H1 (cell line): Measurements from ENCODE around the gene DHX34. TPM values are rescaled to one million over a fixed set of nuclear protein-coding genes. Genes with fewer than 3 reads are reported as not detected.

Experiments used
- CTCF ChIA-PET: fragments of 300-600 bp; sonication (Branson Sonifier 250); formaldehyde crosslinking; loops from one replicate; lab custom pipeline; 2021; ENCODE audit not compliant: partially characterized antibody; lab: Charles Lee
- POLR2A ChIA-PET: fragments of 300-600 bp; sonication (Branson Sonifier 250); formaldehyde crosslinking; loops from one replicate; lab custom pipeline; 2021; ENCODE audit warnings: inconsistent platforms; ENCODE audit not compliant: partially characterized antibody; lab: Charles Lee
- DNase-seq, 2 experiments: peaks; one replicate each; pipeline versions ENCODE4 v3.0.0 to v3.0.0-alpha.2; 2010 to 2022; ENCODE audit warnings: low spot score in 2 of 2, low read depth in 1 of 2, mixed read lengths in 1 of 2
- FAIRE-seq: peaks from 2 replicates; lab custom pipeline; 2011; peaks lifted over from hg19 to GRCh38; lab: Jason Lieb, UNC
- H2AFZ ChIP-seq: 2 replicates; pipeline ENCODE4 v1.8.1; 2012; ENCODE audit warnings: low read length, inconsistent platforms
- H2AK5ac ChIP-seq: 2 replicates; pipeline ENCODE4 v1.6.1; 2013; ENCODE audit warnings: low read depth, low read length
- H2BK120ac ChIP-seq: replicated peaks from 2 replicates; pipeline ENCODE3; 2013; ENCODE audit warnings: low read depth, low read length, inconsistent platforms
- H2BK12ac ChIP-seq: 2 replicates; pipeline ENCODE4 v1.6.1; 2013; ENCODE audit warnings: low read depth, low read length
- H2BK15ac ChIP-seq: 2 replicates; pipeline ENCODE4 v1.6.1; 2013; ENCODE audit warnings: low read length
- H2BK20ac ChIP-seq: 2 replicates; pipeline ENCODE4 v1.6.1; 2013; ENCODE audit warnings: low read length
- H2BK5ac ChIP-seq: 2 replicates; pipeline ENCODE4 v1.6.1; 2013; ENCODE audit warnings: low read depth, low read length
- H3K14ac ChIP-seq: 2 replicates; pipeline ENCODE4 v1.6.1; 2013; ENCODE audit warnings: inconsistent platforms; ENCODE audit not compliant: insufficient read length
- H3K18ac ChIP-seq: 2 replicates; pipeline ENCODE4 v1.6.1; 2013; ENCODE audit warnings: low read length; ENCODE audit errors: extremely low read depth
- H3K23ac ChIP-seq: 2 replicates; pipeline ENCODE4 v1.6.1; 2013; ENCODE audit warnings: inconsistent platforms; ENCODE audit not compliant: insufficient read length
- H3K23me2 ChIP-seq: 2 replicates; pipeline ENCODE4 v1.6.1; 2013; ENCODE audit warnings: low read depth, low read length
- H3K27ac ChIP-seq: 2 replicates; pipeline ENCODE4 v1.6.1; 2011; ENCODE audit warnings: low read depth, low read length, inconsistent platforms
- H3K27me3 ChIP-seq, 4 experiments: replicated peaks in 1 of 4; 1 replicate in 1 of 4; 2 replicates in 3 of 4; pipeline versions ENCODE4 v1.6.1 to v1.8.1; 2011 to 2013; ENCODE audit warnings: low read length in 3 of 4, mild to moderate bottlenecking in 3 of 4, inconsistent platforms in 2 of 4, mixed read lengths in 2 of 4, moderate library complexity in 1 of 4; ENCODE audit not compliant: control insufficient read depth in 3 of 4, insufficient read depth in 3 of 4; ENCODE audit errors: extremely low read depth in 1 of 4
- H3K36me3 ChIP-seq, 4 experiments: 2 replicates each; pipeline versions ENCODE4 v1.6.1 to v1.8.1; 2011 to 2013; ENCODE audit warnings: mild to moderate bottlenecking in 4 of 4, low read length in 3 of 4, moderate library complexity in 2 of 4, control low read depth in 1 of 4, inconsistent platforms in 1 of 4; ENCODE audit not compliant: insufficient read depth in 4 of 4, control insufficient read depth in 2 of 4
- H3K4ac ChIP-seq: replicated peaks from 2 replicates; pipeline ENCODE3; 2013; ENCODE audit warnings: low read length, low read depth, mixed read lengths, inconsistent platforms; ENCODE audit not compliant: insufficient read length
- H3K4me1 ChIP-seq, 4 experiments: replicated peaks in 1 of 4; 1 replicate in 1 of 4; 2 replicates in 3 of 4; pipeline versions ENCODE4 v1.6.1 to v1.8.1; 2011 to 2013; ENCODE audit warnings: low read length in 3 of 4, inconsistent platforms in 2 of 4, mixed read lengths in 1 of 4; ENCODE audit not compliant: insufficient read depth in 4 of 4, control insufficient read depth in 3 of 4
- H3K4me2 ChIP-seq, 2 experiments: 2 replicates each; pipeline versions ENCODE4 v1.6.1 to v1.8.1; 2011 to 2013; ENCODE audit warnings: low read depth in 2 of 2, low read length in 2 of 2, control low read depth in 1 of 2, inconsistent platforms in 1 of 2, mild to moderate bottlenecking in 1 of 2; ENCODE audit not compliant: insufficient read depth in 1 of 2
- H3K4me3 ChIP-seq, 4 experiments: fragments of 200-600, 300-600 bp in 1 of 4; sonication (generic), shearing (Covaris generic), sonication (Bioruptor Twin) in 1 of 4; 2 replicates each; pipeline versions ENCODE4 v1.5.1 to v1.8.1; 2011 to 2016; ENCODE audit warnings: low read length in 4 of 4, low read depth in 3 of 4, control low read depth in 2 of 4, inconsistent platforms in 2 of 4, mild to moderate bottlenecking in 2 of 4, mixed read lengths in 1 of 4, moderate library complexity in 1 of 4; ENCODE audit not compliant: insufficient read depth in 2 of 4; ENCODE audit errors: extremely low read depth in 1 of 4
- H3K56ac ChIP-seq: replicated peaks from 2 replicates; pipeline ENCODE3; 2013; ENCODE audit warnings: low read depth, mild to moderate bottlenecking, mixed read lengths, low read length, inconsistent platforms; ENCODE audit not compliant: insufficient read length
- H3K79me1 ChIP-seq: 2 replicates; pipeline ENCODE4 v1.6.1; 2013; ENCODE audit warnings: low read depth, low read length, control low read depth
- H3K79me2 ChIP-seq, 2 experiments: 2 replicates each; pipeline versions ENCODE4 v1.6.1 to v1.8.1; 2012 to 2013; ENCODE audit warnings: low read length in 2 of 2, mild to moderate bottlenecking in 2 of 2, inconsistent platforms in 1 of 2; ENCODE audit not compliant: insufficient read depth in 2 of 2, control insufficient read depth in 1 of 2
- H3K9ac ChIP-seq, 4 experiments: replicated peaks in 1 of 4; 1 replicate in 1 of 4; 2 replicates in 3 of 4; pipeline versions ENCODE4 v1.6.1 to v1.8.1; 2011 to 2013; ENCODE audit warnings: low read depth in 3 of 4, low read length in 3 of 4, control low read depth in 2 of 4, mild to moderate bottlenecking in 2 of 4, moderate library complexity in 2 of 4, inconsistent platforms in 1 of 4; ENCODE audit errors: extremely low read depth in 1 of 4
- H3K9me3 ChIP-seq, 2 experiments: 2 replicates each; pipeline versions ENCODE4 v1.6.1 to v1.8.1; 2012 to 2013; ENCODE audit warnings: mild to moderate bottlenecking in 2 of 2, moderate library complexity in 2 of 2, control low read depth in 1 of 2, inconsistent platforms in 1 of 2, low read depth in 1 of 2, low read length in 1 of 2, mixed read lengths in 1 of 2; ENCODE audit not compliant: insufficient read depth in 2 of 2
- H4K20me1 ChIP-seq, 2 experiments: replicated peaks in 1 of 2; 2 replicates each; pipeline versions ENCODE3 to v1.8.1; 2011 to 2013; ENCODE audit warnings: inconsistent platforms in 2 of 2, low read length in 2 of 2, mild to moderate bottlenecking in 1 of 2; ENCODE audit not compliant: insufficient read depth in 2 of 2, control insufficient read depth in 1 of 2
- H4K5ac ChIP-seq: 2 replicates; pipeline ENCODE4 v1.6.1; 2013; ENCODE audit warnings: low read length, low read depth, mixed read lengths, inconsistent platforms; ENCODE audit not compliant: insufficient read length
- H4K8ac ChIP-seq: 2 replicates; pipeline ENCODE4 v1.8.0; 2013; ENCODE audit warnings: mild to moderate bottlenecking, moderate library complexity, low read length, inconsistent platforms; ENCODE audit not compliant: insufficient read depth; ENCODE audit errors: extremely low read depth
- H4K91ac ChIP-seq: replicated peaks from 2 replicates; pipeline ENCODE3; 2013; ENCODE audit warnings: low read length, mixed read lengths, inconsistent platforms; ENCODE audit not compliant: insufficient read length
- CBX5 ChIP-seq: fragments of 300-800, 300-1000 bp; sonication (generic); IDR thresholded peaks from 2 replicates; pipeline ENCODE4 v1.7.1; 2016; ENCODE audit warnings: antibody characterized with exemption, low read length, low read depth
- CEBPB ChIP-seq: IDR thresholded peaks from 2 replicates; pipeline ENCODE4 v1.6.1; 2012; ENCODE audit warnings: low read depth, low read length
- E2F6 ChIP-seq: IDR thresholded peaks from 2 replicates; pipeline ENCODE4 v1.6.1; 2012; ENCODE audit warnings: inconsistent platforms
- FOSL1 ChIP-seq: IDR thresholded peaks from 2 replicates; pipeline ENCODE4 v1.6.1; 2011; ENCODE audit warnings: mild to moderate bottlenecking, low read depth, low read length, moderate library complexity; ENCODE audit not compliant: insufficient read depth
- JUN ChIP-seq: IDR thresholded peaks from 2 replicates; pipeline ENCODE4 v1.6.1; 2011; ENCODE audit warnings: low read depth, mild to moderate bottlenecking, improper control_type of control experiment, low read length
- KDM1A ChIP-seq: fragments of 200-600, 300-600 bp; sonication (generic); IDR thresholded peaks from 2 replicates; pipeline ENCODE4 v1.7.1; 2016; ENCODE audit warnings: mild to moderate bottlenecking, low read length, borderline replicate concordance
- KDM4A ChIP-seq: IDR thresholded peaks from one replicate; pipeline ENCODE4 v1.7.1; 2012; ENCODE audit warnings: low read depth, mild to moderate bottlenecking, moderate library complexity, low read length, inconsistent platforms; ENCODE audit not compliant: severe bottlenecking
- SAP30 ChIP-seq: fragments of 300-600 bp; sonication (generic); IDR thresholded peaks from 2 replicates; pipeline ENCODE4 v1.7.1; 2012; ENCODE audit warnings: low read length, moderate library complexity, mild to moderate bottlenecking, inconsistent platforms; ENCODE audit not compliant: insufficient read depth, insufficient replicate concordance
- SIX5 ChIP-seq: IDR thresholded peaks from 2 replicates; pipeline ENCODE4 v1.6.1; 2011; ENCODE audit warnings: mild to moderate bottlenecking, low read depth, low read length
- SP1 ChIP-seq: IDR thresholded peaks from 2 replicates; pipeline ENCODE4 v1.6.1; 2011; ENCODE audit warnings: low read depth, low read length
- SP2 ChIP-seq: IDR thresholded peaks from 2 replicates; pipeline ENCODE4 v1.6.1; 2012; ENCODE audit warnings: mild to moderate bottlenecking, low read length, inconsistent platforms
- SP4 ChIP-seq: IDR thresholded peaks from 2 replicates; pipeline ENCODE4 v1.6.1; 2012; ENCODE audit warnings: low read length, inconsistent platforms
- TAF1 ChIP-seq: IDR thresholded peaks from 2 replicates; pipeline ENCODE4 v1.6.1; 2011; ENCODE audit warnings: mild to moderate bottlenecking, low read depth, low read length
- TBP ChIP-seq: IDR thresholded peaks from 2 replicates; pipeline ENCODE4 v1.6.1; 2011; ENCODE audit warnings: low read depth, low read length, improper control_type of control experiment
- ZNF274 ChIP-seq: IDR thresholded peaks from 2 replicates; pipeline ENCODE4 v1.7.0; 2012; ENCODE audit warnings: low read length, borderline replicate concordance; ENCODE audit errors: extremely low read depth
- WGBS, 2 experiments: shearing (Covaris generic) in 1 of 2; methylation state at CpG; one replicate each; pipeline versions ENCODE4 v1.1.6 to v1.1.7; 2013 to 2015; ENCODE audit warnings: low lambda C conversion rate in 2 of 2, mixed read lengths in 2 of 2, inconsistent platforms in 1 of 2, low coverage in 1 of 2, missing lambda C conversion rate in 1 of 2; ENCODE audit not compliant: insufficient replicate concordance in 2 of 2, insufficient coverage in 1 of 2, insufficient read length in 1 of 2; ENCODE audit errors: extremely low coverage in 1 of 2, missing lambda C conversion rate in 1 of 2; 5-methylcytosine and 5-hydroxymethylcytosine counted together
- polyA plus RNA-seq, 7 experiments: library from polyadenylated mRNA; depleted of rRNA in 3 of 7; stranded (reverse) in 5 of 7; unstranded in 2 of 7; fragments of >200 nt in 5 of 7; fragments of 200-250 nt in 2 of 7; gene quantifications; 1 replicate in 5 of 7; 2 replicates in 1 of 7; 4 replicates in 1 of 7; pipeline versions ENCODE4 v1.2.1 to v1.2.3, GENCODE V29; 2011 to 2013; ENCODE audit warnings: missing spikeins in 2 of 7, mixed read lengths in 2 of 7
- total RNA-seq: library from RNA; stranded (reverse); fragmentation: NEBNext Ultra II Directional; extraction: Animal tissue kit (Norgen Biotek cat#: 25700); gene quantifications from 2 replicates; pipeline ENCODE4 v1.2.1, GENCODE V29; 2021

Gene DHX34
- total and polyA plus RNA-seq, 2 of the 8 experiments (the other 6 are each of a cell fraction or from before 2014, with no cell fraction given), result 17.5 to 24.3 TPM

DNA sequence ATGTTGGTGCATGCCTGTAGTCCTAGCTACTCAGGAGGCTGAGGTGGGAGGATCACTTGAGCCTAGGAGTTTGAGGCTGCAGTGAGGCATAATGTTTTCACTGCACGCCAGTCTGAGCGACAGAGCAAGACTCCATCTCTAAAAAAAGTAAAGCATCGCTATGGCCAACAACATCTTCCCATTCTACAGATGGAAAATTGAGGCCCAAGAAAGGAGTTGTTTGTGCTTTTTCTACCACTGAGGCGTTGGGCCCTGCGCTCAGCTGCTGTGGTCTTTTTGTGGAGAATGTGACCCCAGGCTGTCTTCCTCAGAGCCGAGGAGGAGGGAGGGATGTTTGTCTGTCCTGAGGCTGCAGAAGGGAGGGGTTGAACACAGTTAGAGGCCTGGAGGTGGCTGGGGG, 17.6 kb upstream of the DHX34 start:
- DNase-seq, result no peak
- POLR2A ChIA-PET, result interaction anchor here (0.6 kb wide), 1 partner anchor 35 kb away, joined by 3 read pairs; no protein-coding TSS in a partner anchor
- Histone ChIP-seq H2AK5ac (no peak overlapping the region), H3K14ac (no peak overlapping the region), H3K56ac (no peak overlapping the region), H2BK120ac (no peak overlapping the region), H3K36me3 (no peaks in the 10 kb centered on the region), H4K5ac (no peak overlapping the region), H2BK5ac (no peak overlapping the region), H2BK15ac (no peak overlapping the region), H3K23me2 (no peaks in the 10 kb centered on the region), H3K4me3 (no peak overlapping the region), H3K4ac (no peak overlapping the region), H3K18ac (no peak overlapping the region), H3K27me3 (no peaks in the 10 kb centered on the region), H4K20me1 (no peaks in the 10 kb centered on the region), H4K91ac (no peak overlapping the region), H3K23ac (no peak overlapping the region), H2AFZ (no peak overlapping the region), H4K8ac (no peak overlapping the region), H3K79me1 (no peaks in the 10 kb centered on the region), H3K79me2 (no peaks in the 10 kb centered on the region), H3K9ac (no peak overlapping the region), H2BK12ac (no peak overlapping the region), H3K4me2 (no peak overlapping the region), H3K9me3 (no peaks in the 10 kb centered on the region), H2BK20ac (no peak overlapping the region), H3K4me1 (no peaks in the 10 kb centered on the region), H3K27ac (no peak overlapping the region)
- FAIRE-seq, result no peak
- 79% methylated on average over 6 of the region's 6 CpGs; no CpG with 5 or more reads in 1 of the 2 experiments for WGBS, 2 experiments
- CTCF ChIA-PET, result interaction anchor here (2.1 kb wide), 1 partner anchor 17 kb away, joined by 5 read pairs; the partner anchor contains the start of gene DHX34
- TF ChIP-seq KDM4A (no peak), SP2 (no peak), TBP (no peak), CEBPB (no peak), E2F6 (no peak), SIX5 (no peak), CBX5 (no peak), SP4 (no peak), TAF1 (no peak), FOSL1 (no peak), SP1 (no peak), KDM1A (no peak), SAP30 (no peak), ZNF274 (no peak), JUN (no peak)
